Transverse colon (tissue), 4 donors: ENCODE data around the gene ATG9A. TPM values are rescaled to one million over a fixed set of nuclear protein-coding genes. Genes with fewer than 3 reads are reported as not detected.

ENCODE experiments used
- DNase-seq: peaks from one replicate; pipeline ENCODE4 v3.0.0-alpha.2; 2019
- H3K27ac ChIP-seq, 4 donors: fragments of 200-600 bp; sonication (generic); 2 replicates each; pipeline ENCODE4 v1.5.1; 2016 to 2018; ENCODE audit warnings: inconsistent platforms in 4 of 4
- H3K27me3 ChIP-seq: fragments of 200-600 bp; sonication (generic); 2 replicates; pipeline ENCODE4 v1.5.1; 2017; ENCODE audit warnings: inconsistent platforms
- H3K36me3 ChIP-seq, 4 donors: fragments of 200-600 bp; sonication (generic); 2 replicates each; pipeline ENCODE4 v1.5.1; 2017 to 2019; ENCODE audit warnings: inconsistent platforms in 4 of 4
- H3K4me1 ChIP-seq, 4 donors: fragments of 200-600 bp; sonication (generic); 2 replicates each; pipeline ENCODE4 v1.5.1; 2017 to 2020; ENCODE audit warnings: inconsistent platforms in 4 of 4
- H3K4me3 ChIP-seq, 4 donors: fragments of 200-600 bp; sonication (generic); 1 replicate in 1 of 4; 2 replicates in 3 of 4; pipeline versions ENCODE4 v1.5.1 to v1.6.1; 2017 to 2019; ENCODE audit warnings: inconsistent platforms in 4 of 4
- H3K9me3 ChIP-seq, 2 donors: fragments of 200-600 bp; sonication (generic); 2 replicates each; pipeline ENCODE4 v1.5.1; 2017 to 2019; ENCODE audit warnings: inconsistent platforms in 2 of 2
- CTCF ChIP-seq, 5 experiments: fragments of 200-600 bp in 3 of 5; fragments of 450-650 bp in 2 of 5; sonication (generic) in 3 of 5; IDR thresholded peaks; 1 replicate in 2 of 5; 2 replicates in 3 of 5; pipeline ENCODE4 v1.5.1; 2016 to 2017; ENCODE audit warnings: antibody characterized with exemption in 5 of 5, inconsistent platforms in 3 of 5, mild to moderate bottlenecking in 2 of 5, moderate library complexity in 1 of 5
- EP300 ChIP-seq: sonication (generic); formaldehyde crosslinking; IDR thresholded peaks from one replicate; pipeline ENCODE4 v1.6.1; 2017; ENCODE audit warnings: antibody characterized with exemption, low read depth
- POLR2A ChIP-seq: fragments of 450-650 bp; IDR thresholded peaks from one replicate; pipeline ENCODE4 v1.6.1; 2016; ENCODE audit warnings: antibody characterized with exemption, mild to moderate bottlenecking, moderate library complexity
- POLR2AphosphoS5 ChIP-seq, 3 donors: sonication (generic); formaldehyde crosslinking; IDR thresholded peaks; one replicate each; pipeline ENCODE4 v1.6.1; 2016; ENCODE audit warnings: antibody characterized with exemption in 3 of 3
- WGBS, 2 donors: methylation state at CpG; one replicate each; pipeline ENCODE4 v1.1.5; 2018; ENCODE audit warnings: low coverage in 1 of 2; 5-methylcytosine and 5-hydroxymethylcytosine counted together
- in situ Hi-C, 4 donors: fragments of 200-750 bp; cut with MboI; loops; one replicate each; pipeline versions ENCODE4 v1.15.0 to v1.15.1; 2017; ENCODE audit warnings: low sequenced_read_pairs in 3 of 4, low pct_ligation_motif_present in 1 of 4, low pct_unique_long_range_greater_than_20kb in 1 of 4
- intact Hi-C: fragments of 100-400 bp; cut with DNase I; formaldehyde crosslinking; loops from one replicate; pipeline ENCODE4 v1.15.1; 2023; ENCODE audit warnings: low total_unique reads
- total RNA-seq, 4 donors: library from RNA; depleted of rRNA; stranded (reverse); fragments of >200 nt; gene quantifications; one replicate each; pipeline ENCODE4 v1.1.0, GENCODE V29; 2016

The ATG9A gene
- total RNA-seq, 4 donors from 2014 or later, result 73.2 to 243 (median 82.7) TPM

GRCh38 chr2:219247678-219248642 is 18.5 kb upstream of the ATG9A start:
- peak overlapping the region in 1 of 4 donors; percentile 31 for H3K4me3 ChIP-seq
- peaks cover 47 to 77% (median 71%) of the 10 kb centered on the region in 4 donors for H3K4me1 ChIP-seq
- in situ Hi-C loops, result no loop called here

GRCh38 chr2:219246559-219246958 is 17.1 kb upstream of the ATG9A start:
- WGBS, 2 donors, result 91% methylated on average over 10 of the region's 10 CpGs; no CpG with 5 or more reads in 1 of the 2 donors
- H3K4me3 ChIP-seq, result no peak overlapping the region
- no peaks in the 10 kb centered on the region for H3K27me3 ChIP-seq
- peak overlapping the region in 3 of 4 donors; percentile 94 to 97 (median 94) for H3K27ac ChIP-seq
- H3K9me3 ChIP-seq, result no peaks in the 10 kb centered on the region
- DNase-seq, result no peak
- peaks cover 41 to 65% (median 58%) of the 10 kb centered on the region in 4 donors for H3K4me1 ChIP-seq
- TF ChIP-seq CTCF (IDR thresholded peaks at IDR 0.05), result no peak
- no peak for TF ChIP-seq EP300
- no peak for TF ChIP-seq POLR2A
- no peak for TF ChIP-seq POLR2AphosphoS5 (IDR thresholded peaks at IDR 0.05)
- H3K36me3 ChIP-seq, result no peaks in the 10 kb centered on the region
- intact Hi-C loops (loop anchor here (10.0 kb wide), 1 partner anchor 1612 kb away; no protein-coding TSS in a partner anchor), in situ Hi-C loops (no loop called here)

More at GRCh38 chr2:219247678-219248642, 18.5 kb upstream of the ATG9A start:
- TF ChIP-seq POLR2AphosphoS5 (IDR thresholded peaks at IDR 0.05) (peak in 2 of 3 donors; percentile 29 to 64), EP300 (no peak), POLR2A (peak; percentile 32)
- 76 to 78% methylated on average over 11 to 17 of the region's 17 CpGs for WGBS, 2 donors
- Histone ChIP-seq H3K27ac (peak overlapping the region; percentile 94 to 97 (median 94)), H3K36me3 (no peaks in the 10 kb centered on the region), H3K27me3 (no peaks in the 10 kb centered on the region), H3K9me3 (no peaks in the 10 kb centered on the region)
- intact Hi-C loops, result loop anchor here (10.0 kb wide), 1 partner anchor 1613 kb away; no protein-coding TSS in a partner anchor
- DNase-seq, result peak; percentile 46

GRCh38 chr2:219245899-219246230 is 16.4 kb upstream of the ATG9A start:
- Histone ChIP-seq H3K4me1 (peaks cover 37 to 58% (median 53%) of the 10 kb centered on the region in 4 donors), H3K27ac (peak overlapping the region; percentile 94 to 97 (median 94)), H3K36me3 (no peaks in the 10 kb centered on the region), H3K9me3 (no peaks in the 10 kb centered on the region), H3K27me3 (no peaks in the 10 kb centered on the region), H3K4me3 (peak overlapping the region; percentile 65 to 95 (median 83))
- TF ChIP-seq CTCF (IDR thresholded peaks at IDR 0.05), result no peak
- TF ChIP-seq POLR2AphosphoS5 (IDR thresholded peaks at IDR 0.05), result no peak
- no peak for TF ChIP-seq POLR2A
- TF ChIP-seq EP300, result no peak
- intact Hi-C loops, result loop anchor here (10.0 kb wide), 1 partner anchor 1611 kb away; no protein-coding TSS in a partner anchor
- DNase-seq, result no peak
- in situ Hi-C loops, result no loop called here
- 6% methylated on average over 10 of the region's 10 CpGs; no CpG with 5 or more reads in 1 of the 2 donors for WGBS, 2 donors

- H3K4me1 ChIP-seq, result peaks cover 32 to 53% (median 49%) of the 10 kb centered on the region in 4 donors
- DNase-seq, result peak; percentile 96
- no peaks in the 10 kb centered on the region for H3K27me3 ChIP-seq
- in situ Hi-C loops (no loop called here), intact Hi-C loops (loop anchor here (10.0 kb wide), 1 partner anchor 1611 kb away; no protein-coding TSS in a partner anchor)
- 1% methylated on average over 46 of the region's 46 CpGs; no CpG with 5 or more reads in 1 of the 2 donors for WGBS, 2 donors
- H3K9me3 ChIP-seq, result no peaks in the 10 kb centered on the region
- no peaks in the 10 kb centered on the region for H3K36me3 ChIP-seq
- TF ChIP-seq POLR2AphosphoS5 (IDR thresholded peaks at IDR 0.05) (peak; percentile 95 to 98 (median 95)), EP300 (peak; percentile 52), POLR2A (peak; percentile 91), CTCF (IDR thresholded peaks at IDR 0.05) (no peak)
- peak within 1 kb of the TSS; percentile 65 to 95 (median 83) for H3K4me3 ChIP-seq
- peak within 1 kb of the TSS; percentile 94 to 97 (median 94) for H3K27ac ChIP-seq
These were observed 15.9 kb upstream of the ATG9A start, which contains the start of the genes GLB1L and STK16 for GRCh38 chr2:219245148-219245898. GLB1L (minus strand) TSS chr2:219245444; CDS start chr2:219243573, 1,871 bp downstream. STK16 (plus strand) TSS chr2:219245479; CDS start chr2:219246000, 521 bp downstream.
